Skeletal muscle cell (primary cell): ENCODE measurements around the gene DCAF4.

Experiments
- DNase-seq: peaks from one replicate; pipeline ENCODE4 v3.0.0-alpha.2; 2010; ENCODE audit warnings: low read depth
- H3K4me3 ChIP-seq: 2 replicates; pipeline ENCODE4 v1.5.1; 2011; ENCODE audit warnings: low read depth, mild to moderate bottlenecking, control low read depth, low read length, moderate library complexity

The DCAF4 gene

DNA sequence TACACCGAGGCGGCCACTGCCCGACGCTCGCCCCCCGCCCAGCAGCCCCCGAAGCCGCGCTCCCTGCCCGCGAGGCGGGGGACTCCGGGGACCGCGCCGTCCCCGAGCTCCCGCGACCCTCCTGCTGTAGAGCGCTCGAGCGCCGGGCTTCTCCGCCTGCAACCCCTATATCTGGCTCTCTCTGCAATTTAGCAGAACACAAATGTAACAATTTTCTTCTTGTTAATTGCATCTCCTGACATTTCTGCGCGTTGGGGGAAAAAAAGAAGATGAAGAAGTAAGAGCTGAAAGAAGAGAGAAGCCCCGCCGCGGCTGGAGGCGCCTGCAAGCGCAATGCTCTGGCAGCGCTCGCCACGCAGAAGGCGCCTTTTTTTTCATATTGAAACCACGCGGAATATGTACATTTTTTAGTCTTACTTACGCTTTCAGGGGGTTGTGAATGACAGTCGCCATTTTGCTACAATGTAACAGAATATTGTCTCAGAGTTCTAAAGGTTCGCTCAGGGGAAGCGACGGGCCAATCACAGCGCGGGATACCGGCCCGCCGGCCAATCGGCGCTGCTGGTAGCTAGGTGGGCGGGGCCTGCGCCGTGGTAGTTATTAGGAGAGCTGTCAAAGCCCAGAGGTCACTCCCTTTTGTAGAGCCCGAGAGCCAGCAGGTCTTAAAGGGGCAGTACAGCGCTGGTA, 32.5 kb upstream of the DCAF4 start, which contains the start of gene DPF3:
Gene DPF3 (minus strand): TSS at position 466 of the 687 bp plus-strand sequence. CDS start 13 bp downstream, at position 453.
- peak; percentile 88 for DNase-seq
- peak within 1 kb of the TSS; percentile 78 for H3K4me3 ChIP-seq

DNA sequence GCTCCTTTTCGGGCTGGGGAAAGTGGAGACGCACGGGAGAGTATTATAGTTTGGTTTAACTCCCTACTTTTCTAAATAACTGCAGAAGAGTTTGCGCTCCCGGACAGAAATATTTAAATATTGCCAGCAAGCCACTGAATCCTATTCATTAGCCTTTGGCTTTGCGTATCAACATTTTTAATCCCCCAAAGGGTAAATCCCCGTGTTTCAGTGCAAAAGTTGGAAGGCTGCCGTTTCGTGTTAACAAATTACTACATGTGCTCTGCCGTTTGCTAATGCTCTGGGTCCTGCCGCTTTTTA, 32.0 kb upstream of the DCAF4 start:
- peak overlapping the region; percentile 78 for H3K4me3 ChIP-seq
- no peak for DNase-seq

DNA sequence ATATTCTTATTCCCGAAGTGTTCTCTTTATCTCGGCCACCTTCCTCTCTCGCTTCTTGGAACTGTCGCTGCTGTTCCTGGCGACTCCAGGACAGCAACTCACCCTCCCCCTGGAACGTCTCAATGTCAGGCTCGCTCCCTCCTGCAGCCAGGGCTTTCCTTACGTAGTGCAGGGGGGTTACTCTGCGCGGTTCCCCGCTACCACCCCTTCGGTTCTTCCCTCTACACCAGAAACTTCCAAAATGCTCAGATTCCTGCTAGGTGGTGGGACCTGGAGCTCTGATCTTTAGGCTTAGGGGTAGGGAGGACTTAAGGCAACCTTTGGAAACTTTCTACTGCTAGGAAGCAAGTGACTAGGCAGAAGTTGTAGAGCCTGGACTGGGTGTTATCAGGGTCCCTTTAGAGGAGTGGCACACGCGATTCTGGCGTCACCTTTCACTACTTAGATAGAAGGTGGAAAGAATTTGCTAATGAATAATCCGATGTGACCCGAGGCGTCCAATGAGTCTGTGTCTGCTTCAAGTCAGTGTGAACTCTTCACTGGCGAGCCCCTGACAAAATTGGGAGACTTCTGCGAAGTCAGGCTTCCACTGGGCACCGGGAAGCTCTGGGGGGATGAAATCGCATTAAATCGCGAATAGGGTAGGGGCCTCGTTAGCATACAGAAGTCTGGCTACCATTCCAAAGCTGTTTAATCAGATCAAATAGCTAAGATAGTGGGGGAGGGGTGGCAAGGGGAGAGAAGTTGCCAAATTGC, 31.5 kb upstream of the DCAF4 start:
- no peak for DNase-seq
- peak overlapping the region; percentile 78 for H3K4me3 ChIP-seq

DNA sequence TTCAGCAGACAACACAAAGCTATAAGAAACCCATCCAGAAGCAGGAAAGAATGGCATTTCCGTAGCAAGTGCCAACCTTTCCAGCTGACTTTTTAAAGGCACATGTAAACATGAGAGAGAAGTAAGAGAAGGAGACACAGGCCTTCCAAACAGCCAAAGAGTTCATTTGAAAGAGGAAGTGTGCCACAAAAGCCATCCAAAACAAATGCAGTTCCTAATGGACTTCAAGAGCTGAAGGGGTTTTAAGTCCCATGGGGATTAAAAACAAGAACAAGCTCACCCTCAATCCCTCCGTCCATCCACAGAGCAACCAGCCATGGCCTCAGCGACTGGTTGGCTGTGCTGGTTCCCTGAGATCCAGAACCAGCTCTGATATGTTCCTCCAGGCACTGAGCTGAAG, 27.8 kb upstream of the DCAF4 start:
- no peak overlapping the region for H3K4me3 ChIP-seq
- no peak for DNase-seq

DNA sequence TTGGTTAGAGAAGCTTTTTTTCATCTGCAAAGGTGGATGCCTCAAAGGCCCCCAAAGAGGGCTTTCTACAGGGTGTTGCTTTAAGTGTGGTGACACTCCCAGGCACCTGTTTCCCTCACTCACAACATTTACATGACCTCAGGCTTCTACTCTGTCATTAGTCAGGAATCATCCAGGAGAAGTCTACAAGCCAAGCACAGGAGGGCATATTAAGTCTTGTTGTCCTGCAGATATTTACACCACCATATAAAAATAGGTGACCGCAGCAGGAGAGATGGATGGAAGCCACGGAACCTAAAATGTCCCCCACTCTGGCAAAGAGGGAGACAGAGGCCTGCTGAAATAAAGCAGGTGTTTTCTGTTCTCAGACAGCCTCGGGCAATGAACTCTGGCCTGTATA, 24.9 kb upstream of the DCAF4 start:
- no peak for DNase-seq
- H3K4me3 ChIP-seq: no peak overlapping the region

DNA sequence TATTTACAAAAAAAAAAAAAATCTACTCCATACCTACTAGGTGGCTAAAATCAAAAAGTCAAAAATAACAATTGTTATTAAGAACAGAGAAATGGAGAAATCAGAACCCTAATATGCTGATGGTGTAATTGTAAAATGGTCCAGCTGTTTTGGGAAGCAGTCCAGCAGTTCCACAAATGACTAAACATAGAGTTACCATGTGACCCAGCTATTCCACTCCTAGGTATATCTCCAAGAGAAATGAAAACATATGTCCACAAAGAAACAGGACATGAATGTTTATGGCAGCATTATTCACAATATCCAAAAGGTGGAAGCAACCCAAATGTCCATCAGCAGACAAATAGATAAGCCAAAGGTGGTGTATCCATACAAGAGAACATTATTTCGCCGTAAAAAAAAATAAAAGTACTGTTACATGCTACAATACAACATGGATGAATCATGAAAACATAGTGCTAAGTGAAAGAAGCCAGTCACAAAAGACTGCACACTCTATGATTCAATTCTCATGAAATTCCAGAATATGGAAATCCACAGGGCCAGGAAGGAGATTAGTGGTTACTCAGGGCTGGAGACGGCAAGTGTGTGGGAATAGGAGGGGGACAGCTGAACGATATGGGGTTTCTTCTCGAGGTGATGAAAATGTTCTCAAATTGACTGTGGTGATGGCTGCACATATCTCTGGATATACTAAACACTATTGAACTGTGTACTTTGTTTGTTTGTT, 23.3 kb upstream of the DCAF4 start:
- no peak for DNase-seq
- H3K4me3 ChIP-seq: no peak overlapping the region

DNA sequence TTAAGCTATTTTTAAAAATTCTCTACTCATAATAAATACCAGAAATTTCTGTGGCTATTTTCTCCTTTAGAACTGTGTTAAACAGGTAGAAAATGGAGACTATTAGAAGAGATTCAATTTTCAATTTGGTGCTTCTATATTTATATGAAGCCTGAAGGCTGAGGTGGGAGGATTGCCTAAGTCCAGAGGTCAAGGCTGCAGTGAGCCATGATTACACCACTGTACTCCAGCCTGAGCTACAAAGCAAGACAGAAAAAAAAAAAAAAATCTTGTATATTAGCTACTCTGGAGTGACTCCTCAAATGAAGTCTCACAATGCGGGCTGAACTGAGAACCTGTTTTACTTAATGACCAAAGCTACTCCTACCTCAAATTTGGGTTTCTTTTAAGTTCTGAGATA, 22.5 kb upstream of the DCAF4 start:
- H3K4me3 ChIP-seq: no peak overlapping the region
- DNase-seq: no peak

DNA sequence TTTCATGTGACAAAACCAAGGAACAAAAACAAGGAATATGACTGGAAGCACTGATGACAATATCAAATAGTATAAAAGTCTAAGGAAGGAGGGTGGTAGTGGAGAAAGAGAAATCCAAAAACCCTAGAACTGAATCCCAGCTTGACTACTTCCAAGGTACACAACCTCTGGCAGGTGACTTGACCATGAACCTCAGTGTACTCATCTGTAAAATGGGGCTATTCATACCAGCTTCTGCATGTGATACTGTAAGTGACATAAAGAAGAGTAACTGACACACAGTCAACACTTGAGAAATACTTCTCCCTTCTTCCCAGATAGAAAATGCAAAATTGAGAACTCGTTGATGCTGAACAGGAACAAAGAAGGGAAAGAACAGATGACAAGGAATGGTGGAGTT, 22.0 kb upstream of the DCAF4 start:
- no peak overlapping the region for H3K4me3 ChIP-seq
- DNase-seq: no peak

DNA sequence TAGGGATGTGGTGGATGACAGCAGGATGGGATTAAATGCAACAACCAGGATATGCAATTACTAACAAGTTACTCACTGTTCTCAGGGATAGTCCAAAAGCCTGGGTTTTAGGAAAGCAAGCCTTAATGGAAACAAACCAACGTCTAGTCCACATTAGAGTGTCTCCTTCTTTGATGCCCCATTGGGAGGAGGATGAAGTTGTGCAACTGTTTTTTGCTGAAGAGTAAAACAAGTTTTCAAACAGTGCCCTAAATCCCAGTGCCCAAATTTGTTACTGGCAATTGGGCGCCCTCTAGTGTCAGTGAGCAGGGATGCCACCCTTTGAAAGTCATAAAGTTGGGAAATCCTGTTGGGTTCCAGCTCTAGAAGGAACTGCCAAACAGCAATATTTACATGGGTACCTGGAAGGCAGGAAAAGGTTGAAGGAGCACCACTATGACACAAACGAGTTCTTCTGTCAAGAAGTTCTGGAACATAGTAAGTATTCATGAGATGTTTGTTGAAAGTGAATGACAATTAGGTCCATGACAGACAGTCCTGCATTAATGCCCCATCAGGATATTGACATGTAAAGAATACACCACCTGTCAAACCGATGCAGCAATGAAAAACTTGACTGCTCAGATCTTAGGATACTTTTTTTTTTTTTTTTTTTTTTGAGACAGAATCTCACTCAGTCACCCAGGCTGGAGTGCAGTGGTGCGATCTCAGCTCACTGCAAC, 21.3 kb upstream of the DCAF4 start:
- no peak overlapping the region for H3K4me3 ChIP-seq
- peak; percentile 56 for DNase-seq

DNA sequence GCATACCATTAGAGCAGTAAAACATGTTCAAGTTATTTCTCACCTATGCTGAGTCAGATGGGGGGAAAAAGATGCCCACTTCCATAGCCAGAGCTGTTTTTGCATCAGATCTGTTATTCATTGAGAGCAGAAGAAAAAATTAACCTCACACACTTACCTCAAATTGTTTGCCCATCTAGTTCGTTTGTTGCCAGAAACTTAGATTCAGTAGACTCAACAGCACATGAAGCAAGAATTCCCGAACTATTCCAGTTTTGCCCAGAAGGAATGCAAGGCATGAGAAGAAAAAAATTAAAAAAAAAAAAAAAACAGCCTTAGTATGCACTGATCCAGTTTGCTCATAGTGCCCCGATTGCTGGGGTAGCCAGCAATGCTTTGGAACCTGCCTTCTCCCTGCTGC, 19.9 kb upstream of the DCAF4 start:
- no peak overlapping the region for H3K4me3 ChIP-seq
- peak; percentile 29 for DNase-seq

DNA sequence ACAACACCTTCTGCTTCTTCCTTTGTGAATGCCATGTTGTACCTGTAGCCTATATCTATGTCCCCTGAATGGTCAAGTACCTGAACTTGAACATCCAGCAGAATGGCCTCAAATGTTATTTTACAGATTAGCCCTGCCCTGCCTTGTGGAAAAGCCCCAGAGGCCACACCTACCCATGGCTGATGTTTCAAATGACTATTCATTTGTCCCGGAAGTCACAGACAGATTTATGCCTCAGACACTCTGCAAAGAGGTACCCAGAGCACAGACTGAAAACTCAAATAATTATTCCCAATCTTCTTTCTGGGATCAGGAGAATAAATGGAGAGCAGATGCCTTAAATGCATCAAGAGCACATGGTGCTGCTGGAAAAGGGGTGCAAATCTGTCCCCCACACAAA, 19.4 kb upstream of the DCAF4 start:
- no peak for DNase-seq
- H3K4me3 ChIP-seq: no peak overlapping the region

DNA sequence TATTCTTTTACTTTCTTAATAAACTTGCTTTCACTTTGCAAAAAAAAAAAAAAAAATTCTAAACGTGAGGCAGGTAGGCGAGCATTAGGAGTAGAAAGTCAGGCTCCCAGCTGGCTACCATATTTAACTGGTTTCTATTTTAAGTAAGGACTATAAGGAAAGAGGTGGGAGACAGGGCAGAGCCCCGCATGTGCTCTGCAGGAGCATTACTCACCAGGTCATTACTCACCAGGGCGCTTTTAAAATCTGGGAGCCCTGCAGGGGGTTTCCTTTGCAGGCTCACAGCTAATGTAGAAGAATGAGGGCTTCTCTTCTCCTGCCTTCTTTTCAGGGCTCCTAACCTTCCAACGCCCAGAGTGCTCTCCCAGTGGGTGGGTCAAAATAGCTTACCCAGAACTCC, 18.4 kb upstream of the DCAF4 start:
- DNase-seq: no peak
- no peak overlapping the region for H3K4me3 ChIP-seq

DNA sequence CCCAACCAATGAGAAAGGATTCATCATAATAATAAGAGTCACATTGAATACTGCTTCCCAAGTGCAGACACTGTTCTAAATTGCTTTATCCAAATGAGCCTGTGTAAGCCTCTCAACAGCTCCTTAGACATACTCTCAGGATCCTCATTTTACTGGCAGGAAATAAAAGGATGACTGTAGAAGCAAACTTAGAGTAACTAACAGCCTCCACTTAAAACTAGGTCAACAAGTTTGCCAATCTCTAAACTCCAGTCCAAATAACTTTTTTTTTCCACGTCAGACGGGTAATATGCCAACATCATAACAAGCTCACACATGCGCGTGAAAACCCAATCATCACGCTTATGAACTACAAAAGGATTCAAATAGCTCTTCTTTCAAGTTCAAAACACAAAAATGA, 17.1 kb upstream of the DCAF4 start:
- H3K4me3 ChIP-seq: no peak overlapping the region
- DNase-seq: no peak

DNA sequence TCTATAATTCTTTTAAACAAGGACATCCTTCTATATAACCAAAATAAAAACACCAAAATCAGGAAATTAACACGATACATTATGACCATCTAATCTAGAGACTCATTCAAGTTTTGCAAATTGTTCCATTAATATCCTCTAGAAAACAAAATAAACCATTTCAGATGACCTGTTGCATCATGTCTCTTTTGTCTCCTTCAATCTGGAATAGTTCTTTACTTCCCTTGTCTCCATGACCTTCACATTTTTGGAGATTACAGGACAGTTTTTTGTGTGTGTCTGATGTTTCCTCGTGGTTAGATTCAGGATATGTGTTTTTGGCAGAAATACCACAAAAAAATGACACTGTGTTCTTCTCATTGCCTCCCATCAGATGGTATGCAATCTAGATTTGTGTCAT, 12.5 kb upstream of the DCAF4 start:
- DNase-seq: no peak
- no peak overlapping the region for H3K4me3 ChIP-seq

DNA sequence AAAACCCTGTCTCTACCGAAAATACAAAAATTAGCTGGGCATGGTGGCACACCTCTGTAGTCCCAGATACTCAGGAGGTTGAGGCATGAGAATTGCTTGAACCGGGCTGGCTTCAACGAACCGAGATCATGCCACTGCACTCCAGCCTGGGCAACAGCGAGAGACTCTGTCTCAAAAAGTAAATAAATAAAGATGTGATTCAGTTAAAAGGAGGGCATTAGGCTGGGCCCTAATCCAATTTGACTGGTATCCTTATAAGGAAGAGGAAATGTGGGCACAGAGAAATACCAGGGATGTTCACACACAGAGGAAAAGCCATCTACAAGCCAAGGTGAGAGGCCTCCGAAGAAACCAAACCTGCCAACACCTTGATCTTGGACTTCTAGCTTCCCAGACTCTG, 10.1 kb upstream of the DCAF4 start:
- H3K4me3 ChIP-seq: no peak overlapping the region
- no peak for DNase-seq

DNA sequence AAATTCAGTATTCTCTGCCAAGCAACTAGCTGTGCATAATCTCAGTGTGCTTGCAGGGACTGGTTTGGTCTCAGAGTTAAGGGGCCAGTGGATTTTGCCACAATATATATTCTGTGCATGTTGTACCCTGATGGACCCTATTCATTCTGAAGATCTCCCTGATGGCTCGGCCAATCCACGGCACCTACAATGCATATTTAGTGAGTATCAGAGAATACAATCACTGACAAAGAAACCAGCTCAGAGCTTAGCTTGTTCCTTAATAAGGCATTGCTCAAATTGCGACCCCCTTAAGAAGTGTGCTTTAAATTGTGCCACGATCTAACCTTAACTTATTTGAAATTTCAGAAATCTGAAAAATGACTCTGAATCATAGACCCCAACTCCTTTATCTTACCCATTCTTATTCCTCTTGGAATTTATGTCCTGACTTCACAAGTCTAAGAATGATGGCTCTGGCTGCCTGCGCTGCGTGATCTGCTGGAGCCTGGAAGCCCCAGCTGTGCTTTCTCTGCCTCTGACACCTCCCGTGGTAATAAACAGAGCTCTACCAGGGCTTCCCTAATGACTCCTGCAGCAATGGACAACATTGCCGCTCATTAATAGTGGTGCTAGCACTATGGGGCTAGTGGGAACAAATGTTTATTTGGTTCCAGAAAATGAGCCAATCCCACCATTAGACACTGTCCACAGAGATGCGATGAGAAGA, 9.0 kb upstream of the DCAF4 start:
- DNase-seq: no peak
- H3K4me3 ChIP-seq: no peak overlapping the region

DNA sequence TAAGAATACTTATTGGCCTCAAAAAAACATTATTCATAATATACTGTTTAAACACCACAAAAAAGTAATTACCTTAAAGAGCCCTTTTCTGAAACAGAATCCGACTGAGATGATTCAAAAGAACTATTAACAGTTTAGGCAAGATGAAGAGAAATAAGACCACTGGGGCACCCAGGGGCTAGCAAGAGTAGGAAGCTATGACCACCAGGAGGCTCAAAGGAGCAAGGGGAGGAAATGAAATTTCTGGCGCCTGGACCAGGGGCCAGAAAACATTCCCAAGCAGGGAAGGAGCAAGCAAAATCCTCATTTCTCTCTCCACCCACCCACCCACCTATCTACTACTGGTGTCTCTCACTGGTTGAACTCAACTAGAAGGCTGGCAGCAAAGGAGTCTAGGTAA, 6.3 kb upstream of the DCAF4 start:
- no peak for DNase-seq
- H3K4me3 ChIP-seq: no peak overlapping the region

DNA sequence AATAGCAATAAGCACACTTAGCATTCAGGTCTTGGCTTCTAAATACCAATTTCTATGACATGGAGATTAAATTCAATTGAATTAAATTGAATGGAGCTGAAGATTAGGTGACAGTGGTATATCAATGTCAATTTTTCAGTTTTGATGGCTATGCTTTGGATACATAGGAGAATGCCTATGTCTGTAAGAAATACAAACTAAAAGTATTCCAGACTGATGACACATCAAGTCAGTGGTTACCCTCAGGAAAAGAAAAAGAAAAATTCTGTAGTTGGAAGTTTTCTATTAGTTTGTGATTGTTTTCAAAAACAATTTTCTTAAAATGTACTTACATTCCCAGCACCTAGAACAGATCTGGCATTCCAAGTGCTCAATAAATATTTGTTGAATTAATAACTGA, 4.9 kb upstream of the DCAF4 start:
- H3K4me3 ChIP-seq: no peak overlapping the region
- DNase-seq: no peak

DNA sequence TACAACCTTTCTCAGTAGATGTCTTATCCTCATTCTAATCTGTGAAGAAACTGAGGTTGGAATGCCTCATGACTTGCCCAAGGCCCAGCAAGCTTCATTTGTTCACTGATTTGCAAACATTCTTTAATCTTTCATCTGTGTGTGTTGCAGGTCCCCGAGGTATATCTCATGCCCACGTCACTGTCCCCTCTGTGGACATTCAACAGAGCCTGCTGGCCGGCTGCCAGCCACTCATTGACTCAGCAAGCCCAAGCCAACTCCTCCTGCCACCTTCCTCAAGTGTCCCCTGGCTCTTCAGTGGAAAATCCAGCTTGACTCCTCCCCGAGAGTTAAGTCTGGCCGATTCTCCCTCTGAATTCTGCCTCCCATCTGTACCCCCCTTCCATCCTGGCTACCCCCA, 1.9 kb upstream of the DCAF4 start:
- DNase-seq: no peak
- H3K4me3 ChIP-seq: no peak overlapping the region
